HG03097 (cell line): Measurements from ENCODE around the gene ZNF354B.
A peak's percentile ranks its signal among the peaks of the same experiment; 100 is the strongest.
"Not testable (repeated sequence)": the region's sequence is repeated elsewhere in the genome, so short reads cannot be mapped to it uniquely, and the experiment has no call there.

Experiments
- ATAC-seq: cut with Tn5 transposase; IDR thresholded peaks from one replicate; pipeline ENCODE4 v1.9.1; 2021; ENCODE audit not compliant: unreplicated experiment, low FRiP score

The ZNF354B gene

GRCh38 chr5:178859625-178860521 lies at the start of gene ZNF354B:
Gene ZNF354B, plus strand, starts transcription at chr5:178859953. Its CDS starts 1,095 bp downstream, at chr5:178861048.
- ATAC-seq: peak; percentile 98

GRCh38 chr5:178817506-178817905 lies 42.2 kb upstream of the ZNF354B start:
- ATAC-seq: no peak

- no peak for ATAC-seq
Observed at GRCh38 chr5:178818094-178818493, 41.7 kb upstream of the ZNF354B start.

GRCh38 chr5:178820001-178820400 lies 39.8 kb upstream of the ZNF354B start:
- ATAC-seq: no peak

GRCh38 chr5:178825444-178825843 lies 34.3 kb upstream of the ZNF354B start:
- no peak for ATAC-seq

GRCh38 chr5:178826216-178826615 lies 33.5 kb upstream of the ZNF354B start:
- ATAC-seq: no peak

GRCh38 chr5:178827636-178828035 lies 32.1 kb upstream of the ZNF354B start:
- no peak for ATAC-seq

GRCh38 chr5:178831049-178831448 lies 28.7 kb upstream of the ZNF354B start:
- no peak for ATAC-seq

GRCh38 chr5:178832618-178833201 lies 27.0 kb upstream of the ZNF354B start:
- no peak for ATAC-seq

- no peak for ATAC-seq
Observed at GRCh38 chr5:178836628-178837027, 23.1 kb upstream of the ZNF354B start.

GRCh38 chr5:178838695-178839318 lies 20.9 kb upstream of the ZNF354B start:
- not testable (repeated sequence) for ATAC-seq

GRCh38 chr5:178839319-178839704 lies 20.4 kb upstream of the ZNF354B start:
- ATAC-seq: no peak

GRCh38 chr5:178840399-178840798 lies 19.4 kb upstream of the ZNF354B start:
- ATAC-seq: not testable (repeated sequence)

GRCh38 chr5:178849316-178849715 lies 10.4 kb upstream of the ZNF354B start:
- ATAC-seq: no peak

GRCh38 chr5:178851951-178852350 lies 7.8 kb upstream of the ZNF354B start:
- ATAC-seq: no peak

- ATAC-seq: no peak
Observed at GRCh38 chr5:178854284-178854683, 5.5 kb upstream of the ZNF354B start.

- ATAC-seq: not testable (repeated sequence)
Observed at GRCh38 chr5:178860615-178861014, 862 bp downstream of the ZNF354B start.

- no peak for ATAC-seq
Observed at GRCh38 chr5:178861627-178862026, 1.9 kb downstream of the ZNF354B start.

- ATAC-seq: no peak
Observed at GRCh38 chr5:178866946-178867345, 7.2 kb downstream of the ZNF354B start.

- ATAC-seq: no peak
Observed at GRCh38 chr5:178869577-178869976, 9.8 kb downstream of the ZNF354B start.

- ATAC-seq: no peak
Observed at GRCh38 chr5:178870411-178870810, 10.7 kb downstream of the ZNF354B start.
